HG02759 (cell line): ENCODE measurements around the gene OSBP.
"Not testable (repeated sequence)": the region's sequence is repeated elsewhere in the genome, so short reads cannot be mapped to it uniquely, and the experiment has no call there.

ENCODE experiments used
- ATAC-seq: cut with Tn5 transposase; IDR thresholded peaks from one replicate; pipeline ENCODE4 v1.9.1; 2021; ENCODE audit warnings: mild to moderate bottlenecking, moderate library complexity; ENCODE audit not compliant: unreplicated experiment

OSBP gene

DNA sequence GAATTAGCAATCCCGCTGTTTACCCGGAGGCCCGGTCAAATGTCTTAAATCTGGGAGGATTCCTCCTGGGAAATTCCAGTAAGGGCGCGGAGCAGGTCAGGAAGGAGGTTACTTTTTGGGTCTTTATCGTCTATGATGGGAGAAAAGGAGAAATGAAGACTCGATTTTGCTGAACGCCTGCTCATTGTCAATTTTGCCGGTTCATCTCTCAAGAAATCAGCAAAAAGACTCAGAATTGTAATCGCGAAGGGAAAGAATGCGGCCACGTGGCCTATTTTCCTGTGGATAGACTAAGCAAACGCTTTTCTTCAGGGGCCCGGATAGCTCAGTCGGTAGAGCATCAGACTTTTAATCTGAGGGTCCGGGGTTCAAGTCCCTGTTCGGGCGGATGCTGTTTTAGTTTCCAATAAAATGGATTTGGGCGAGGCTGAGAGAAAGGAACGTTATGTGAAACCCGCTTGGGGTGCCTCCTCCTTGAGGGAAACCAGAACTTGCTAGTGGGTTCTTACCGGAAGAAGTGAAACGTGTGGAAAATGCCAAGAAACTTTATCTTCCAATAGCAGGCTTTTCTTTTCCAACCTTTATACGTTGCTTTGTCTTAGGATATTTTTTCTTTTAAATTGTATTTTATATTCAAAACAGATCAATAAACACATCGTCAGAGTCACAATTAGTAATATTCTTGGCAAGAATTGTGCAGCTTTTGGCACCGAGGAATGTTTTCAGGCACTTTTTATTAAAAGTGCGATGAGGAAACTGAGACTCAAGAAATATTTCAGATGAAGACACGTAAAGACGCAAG, 59.3 kb downstream of the OSBP start:
- peak; percentile 38 for ATAC-seq

DNA sequence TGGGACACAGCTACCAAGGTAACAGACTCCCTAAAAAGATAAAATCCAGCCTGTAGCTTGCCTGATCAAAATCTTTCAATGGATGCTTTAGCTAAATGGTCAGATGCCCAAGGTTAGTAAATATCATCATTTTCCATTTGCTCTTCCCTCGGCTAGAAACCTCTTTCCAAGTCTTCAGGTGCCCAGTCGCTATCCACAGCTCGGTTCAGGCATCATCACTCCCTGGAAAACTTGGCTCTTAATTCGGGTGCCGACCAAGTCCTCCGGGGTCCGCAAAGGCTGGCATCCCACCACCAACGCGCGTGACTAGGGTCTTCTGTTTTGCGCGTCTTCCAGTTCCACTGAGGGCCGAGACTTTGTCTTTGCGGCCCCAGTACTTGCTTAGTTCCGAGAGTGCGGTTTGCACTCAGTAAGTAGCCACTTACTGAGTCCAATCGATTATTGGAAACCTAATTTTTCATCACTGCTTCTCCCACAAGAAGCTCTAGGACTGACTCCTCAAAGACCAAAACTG, 59.9 kb downstream of the OSBP start:
- ATAC-seq: no peak

- no peak for ATAC-seq
Measured at GRCh38 chr11:59553323-59553722, 62.3 kb downstream of the OSBP start.

- no peak for ATAC-seq
Measured at GRCh38 chr11:59552844-59553243, 62.7 kb downstream of the OSBP start.

DNA sequence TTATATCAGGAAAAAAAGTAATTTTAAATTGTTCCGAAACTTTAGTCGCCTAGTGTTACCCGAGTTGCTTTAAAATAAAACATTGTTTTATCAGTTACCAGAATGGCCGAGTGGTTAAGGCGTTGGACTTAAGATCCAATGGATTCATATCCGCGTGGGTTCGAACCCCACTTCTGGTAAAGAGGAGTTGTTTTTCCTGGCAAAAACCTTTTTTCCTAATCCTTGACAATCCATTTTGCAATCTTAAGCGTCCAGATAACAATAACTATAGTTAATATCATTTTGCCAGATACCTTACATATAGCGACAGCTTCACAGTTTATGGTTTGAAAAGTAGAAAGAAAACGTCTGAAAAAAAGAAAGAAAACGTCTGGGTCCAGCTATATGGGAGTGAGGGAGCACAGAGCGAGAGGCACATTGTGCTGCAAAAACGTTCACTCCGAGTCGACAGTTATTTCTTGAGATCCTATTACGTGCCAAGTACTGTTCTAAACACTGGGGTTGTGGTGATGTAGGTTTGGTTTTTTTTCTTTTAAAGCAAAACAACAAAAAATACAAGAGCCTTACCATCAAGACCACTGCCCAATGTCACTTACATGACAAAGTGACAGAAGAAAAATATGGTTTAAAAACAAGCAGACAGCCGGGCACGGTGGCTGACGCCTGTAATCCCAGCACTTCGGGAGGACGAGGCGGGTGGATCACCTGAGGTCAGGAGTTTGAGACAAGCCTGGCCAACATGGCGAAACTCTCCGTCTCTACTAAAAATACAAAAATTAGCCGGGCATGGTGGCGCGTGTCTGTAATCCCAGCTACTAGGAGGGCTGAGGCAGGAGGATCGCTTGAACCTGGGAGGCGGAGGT, 63.7 kb downstream of the OSBP start:
- no peak for ATAC-seq

GRCh38 chr11:59550842-59551658, 64.5 kb downstream of the OSBP start:
- peak; percentile 29 for ATAC-seq

DNA sequence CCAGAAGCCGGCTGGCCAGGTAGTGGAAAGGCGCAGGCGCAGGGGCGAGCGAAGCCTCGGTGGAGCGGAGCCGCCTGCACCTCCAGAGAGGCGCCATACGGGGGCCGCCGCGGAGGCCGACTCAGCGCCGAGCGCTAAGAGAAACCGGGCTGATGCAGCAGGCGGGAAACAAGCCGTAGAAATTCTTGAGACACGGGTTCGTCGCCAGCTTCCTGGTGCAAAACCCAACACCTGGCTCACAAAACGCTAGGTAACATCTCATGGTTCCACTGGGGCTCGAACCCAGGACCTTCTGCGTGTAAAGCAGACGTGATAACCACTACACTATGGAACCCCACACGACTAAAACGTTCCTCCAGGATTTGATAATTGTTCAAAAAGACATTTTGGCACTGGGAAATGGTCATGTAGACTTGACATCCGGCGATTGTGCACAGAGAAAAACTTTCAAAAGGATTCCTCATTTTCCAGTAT, 65.2 kb downstream of the OSBP start:
- ATAC-seq: peak; percentile 93

GRCh38 chr11:59548309-59548656, 67.3 kb downstream of the OSBP start:
- no peak for ATAC-seq

DNA sequence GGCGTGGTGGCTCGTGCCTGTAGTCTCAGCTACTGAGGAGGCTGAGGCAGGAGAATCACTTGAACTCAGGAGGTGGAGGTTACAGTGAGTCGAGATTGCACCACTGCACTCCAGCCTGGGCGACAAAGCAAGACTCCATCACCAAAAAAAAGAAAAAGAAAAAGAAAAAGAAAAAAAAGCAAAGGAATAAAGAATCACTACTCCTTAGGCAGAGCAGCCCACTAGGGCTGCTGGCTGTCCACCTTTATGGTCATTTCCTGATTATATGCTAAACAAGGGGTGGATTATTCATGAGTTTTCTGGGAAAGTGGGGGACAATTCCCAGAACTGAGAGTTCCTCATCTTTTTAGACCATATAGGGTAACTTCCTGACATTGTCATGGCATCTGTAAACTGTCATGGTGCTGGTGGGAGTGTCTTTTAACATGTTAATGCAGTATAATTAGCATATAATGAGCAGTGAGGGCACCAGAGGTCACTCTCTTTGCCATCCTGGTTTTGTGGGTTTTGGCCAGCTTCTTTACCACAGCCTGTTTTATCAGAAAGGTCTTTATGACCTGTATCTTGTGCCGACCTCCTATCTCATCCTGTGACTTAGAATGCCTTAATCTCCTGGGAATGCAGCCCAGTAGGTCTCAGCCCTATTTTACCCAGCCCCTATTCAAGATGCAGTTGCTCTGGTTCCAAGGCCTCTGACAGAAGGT, 67.8 kb downstream of the OSBP start:
- not testable (repeated sequence) for ATAC-seq

GRCh38 chr11:59545179-59546020, 70.2 kb downstream of the OSBP start:
- no peak for ATAC-seq

DNA sequence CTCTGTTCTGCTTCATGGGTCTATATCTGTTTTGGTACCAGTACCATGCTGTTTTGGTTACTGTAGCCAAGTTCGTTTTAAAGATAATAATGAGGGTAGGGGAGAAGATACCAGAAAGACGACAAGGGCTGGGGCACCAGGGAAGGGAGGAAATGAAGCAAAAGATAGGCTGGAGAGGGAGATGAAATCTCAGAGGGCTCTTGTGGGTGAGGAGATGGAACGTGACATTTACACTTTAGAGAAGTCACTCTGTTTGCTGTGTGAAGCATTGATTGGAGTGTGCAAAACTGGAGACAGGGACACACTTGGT, 70.8 kb downstream of the OSBP start:
- ATAC-seq: no peak

GRCh38 chr11:59543713-59544112, 71.9 kb downstream of the OSBP start:
- ATAC-seq: not testable (repeated sequence)

- ATAC-seq: no peak
Measured at GRCh38 chr11:59542142-59542810, 73.3 kb downstream of the OSBP start.

- ATAC-seq: no peak
Measured at GRCh38 chr11:59534676-59535075, 80.9 kb downstream of the OSBP start.

GRCh38 chr11:59532620-59533019, 83.0 kb downstream of the OSBP start:
- no peak for ATAC-seq

DNA sequence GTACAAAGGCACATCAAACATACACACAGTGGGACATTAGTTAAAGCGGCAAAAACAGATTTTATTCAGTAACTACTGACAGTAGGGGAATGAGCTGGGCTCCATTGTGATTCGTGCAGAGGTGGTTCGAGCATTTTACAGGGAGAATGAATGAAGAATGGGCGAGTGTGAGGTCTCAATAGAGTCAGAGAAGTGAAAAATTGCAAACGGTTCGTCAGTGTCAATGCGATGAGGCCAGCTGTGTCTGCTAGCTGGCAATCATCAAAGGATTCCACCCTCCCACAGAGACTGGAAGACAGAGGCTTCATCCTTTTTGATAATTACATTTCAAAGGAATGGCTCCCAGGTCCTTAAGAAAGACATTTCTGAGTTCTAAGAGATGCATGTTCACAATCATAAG, 86.9 kb downstream of the OSBP start:
- no peak for ATAC-seq
